ENCODE data around the gene PHLPP1.

The PHLPP1 gene

GRCh38 chr18:62900132-62900883 lies 185.0 kb downstream of the PHLPP1 start:
- H3K9me2 ChIP-seq (replicated peaks; ENCODE audit: insufficient read depth, low read length) = no peaks in the 10 kb centered on the region
- no peaks in the 10 kb centered on the region for H3K9me3 ChIP-seq (replicated peaks; ENCODE audit: insufficient read depth, low read length)
- no peaks in the 10 kb centered on the region for H3K4me1 ChIP-seq (ENCODE audit: low read length)
- H3K4me3 ChIP-seq (ENCODE audit: low read length) = no peak overlapping the region
- DNase-seq = no peak
- TF ChIP-seq EZH2phosphoT487 (IDR thresholded peaks at IDR 0.05; ENCODE audit: low read length) = no peak
- TF ChIP-seq CTCF (IDR thresholded peaks at IDR 0.05; ENCODE audit: low read length) = no peak
- no peak for TF ChIP-seq EZH2 (optimal IDR thresholded peaks at IDR 0.05; ENCODE audit: low read depth, low read length)
- no peaks in the 10 kb centered on the region for H3F3A ChIP-seq (ENCODE audit: insufficient read depth, low read length)
- H3K9ac ChIP-seq (ENCODE audit: low read length) = no peak overlapping the region
- H3K79me2 ChIP-seq (ENCODE audit: low read length) = no peaks in the 10 kb centered on the region
- no peaks in the 10 kb centered on the region for H4K20me1 ChIP-seq (ENCODE audit: insufficient read depth, low read length)
- H3K36me3 ChIP-seq (replicated peaks; ENCODE audit: insufficient read depth, low read length) = no peaks in the 10 kb centered on the region
- H3K4me2 ChIP-seq (ENCODE audit: low read depth, low read length) = no peak overlapping the region
- no peaks in the 10 kb centered on the region for H3K27me3 ChIP-seq (replicated peaks; ENCODE audit: insufficient read depth, low read length)
- H2AFZ ChIP-seq (ENCODE audit: low read length) = no peak overlapping the region
- no peak overlapping the region for H3K27ac ChIP-seq (ENCODE audit: low read length)

GRCh38 chr18:62902776-62903175 lies 187.4 kb downstream of the PHLPP1 start:
- Histone ChIP-seq H3K27ac (ENCODE audit: low read length) (no peak overlapping the region), H3K9me2 (replicated peaks; ENCODE audit: insufficient read depth, low read length) (no peaks in the 10 kb centered on the region), H2AFZ (ENCODE audit: low read length) (no peak overlapping the region), H3K4me3 (ENCODE audit: low read length) (no peak overlapping the region), H3K4me1 (ENCODE audit: low read length) (no peaks in the 10 kb centered on the region), H3K79me2 (ENCODE audit: low read length) (no peaks in the 10 kb centered on the region), H3K27me3 (replicated peaks; ENCODE audit: insufficient read depth, low read length) (no peaks in the 10 kb centered on the region), H3K9ac (ENCODE audit: low read length) (no peak overlapping the region), H3K36me3 (replicated peaks; ENCODE audit: insufficient read depth, low read length) (no peaks in the 10 kb centered on the region), H3F3A (ENCODE audit: insufficient read depth, low read length) (no peaks in the 10 kb centered on the region), H4K20me1 (ENCODE audit: insufficient read depth, low read length) (no peaks in the 10 kb centered on the region), H3K4me2 (ENCODE audit: low read depth, low read length) (no peak overlapping the region), H3K9me3 (replicated peaks; ENCODE audit: insufficient read depth, low read length) (no peaks in the 10 kb centered on the region)
- no peak for TF ChIP-seq EZH2phosphoT487 (IDR thresholded peaks at IDR 0.05; ENCODE audit: low read length)
- no peak for TF ChIP-seq EZH2 (optimal IDR thresholded peaks at IDR 0.05; ENCODE audit: low read depth, low read length)
- no peak for TF ChIP-seq CTCF (IDR thresholded peaks at IDR 0.05; ENCODE audit: low read length)
- no peak for DNase-seq

GRCh38 chr18:62904396-62905285 lies 189.3 kb downstream of the PHLPP1 start:
- H3K27ac ChIP-seq (ENCODE audit: low read length) = no peak overlapping the region
- no peaks in the 10 kb centered on the region for H4K20me1 ChIP-seq (ENCODE audit: insufficient read depth, low read length)
- no peak overlapping the region for H3K9ac ChIP-seq (ENCODE audit: low read length)
- H3K4me2 ChIP-seq (ENCODE audit: low read depth, low read length) = no peak overlapping the region
- DNase-seq = no peak
- no peak overlapping the region for H3K4me3 ChIP-seq (ENCODE audit: low read length)
- no peak overlapping the region for H2AFZ ChIP-seq (ENCODE audit: low read length)
- no peaks in the 10 kb centered on the region for H3K79me2 ChIP-seq (ENCODE audit: low read length)
- no peaks in the 10 kb centered on the region for H3K9me2 ChIP-seq (replicated peaks; ENCODE audit: insufficient read depth, low read length)
- TF ChIP-seq EZH2 (optimal IDR thresholded peaks at IDR 0.05; ENCODE audit: low read depth, low read length) = no peak
- TF ChIP-seq CTCF (IDR thresholded peaks at IDR 0.05; ENCODE audit: low read length) = no peak
- TF ChIP-seq EZH2phosphoT487 (IDR thresholded peaks at IDR 0.05; ENCODE audit: low read length) = no peak
- no peaks in the 10 kb centered on the region for H3K27me3 ChIP-seq (replicated peaks; ENCODE audit: insufficient read depth, low read length)
- H3K9me3 ChIP-seq (replicated peaks; ENCODE audit: insufficient read depth, low read length) = no peaks in the 10 kb centered on the region
- no peaks in the 10 kb centered on the region for H3K36me3 ChIP-seq (replicated peaks; ENCODE audit: insufficient read depth, low read length)
- H3K4me1 ChIP-seq (ENCODE audit: low read length) = no peaks in the 10 kb centered on the region
- no peaks in the 10 kb centered on the region for H3F3A ChIP-seq (ENCODE audit: insufficient read depth, low read length)
